Gastrocnemius medialis (tissue), 4 donors: ENCODE data around the gene GNB5. TPM values are rescaled to one million over a fixed set of nuclear protein-coding genes. Genes with fewer than 3 reads are reported as not detected.

Experiments used
- ATAC-seq, 2 donors: fragments of 150-250 bp; one replicate each; pipeline ENCODE4 v1.9.1; 2016
- DNase-seq, 2 donors: peaks; one replicate each; pipeline ENCODE4 v3.0.0-alpha.2; 2019
- H3K27ac ChIP-seq, 4 donors: fragments of 200-600 bp; sonication (generic); 1 replicate in 1 of 4; 2 replicates in 3 of 4; pipeline ENCODE4 v1.5.1; 2016 to 2018; ENCODE audit warnings: mild to moderate bottlenecking in 2 of 4, moderate library complexity in 1 of 4
- H3K27me3 ChIP-seq, 3 donors: fragments of 200-600 bp; sonication (generic) in 2 of 3; 1 replicate in 1 of 3; 2 replicates in 2 of 3; pipeline versions ENCODE4 v1.5.1 to v1.6.0; 2016 to 2019; ENCODE audit warnings: mild to moderate bottlenecking in 1 of 3, moderate library complexity in 1 of 3
- H3K36me3 ChIP-seq, 2 donors: fragments of 200-600 bp; sonication (generic) in 1 of 2; one replicate each; pipeline ENCODE4 v1.5.1; 2017 to 2018
- H3K4me1 ChIP-seq, 2 donors: fragments of 200-600 bp; sonication (generic) in 1 of 2; one replicate each; pipeline ENCODE4 v1.5.1; 2016 to 2017; ENCODE audit warnings: mild to moderate bottlenecking in 2 of 2
- H3K4me3 ChIP-seq, 4 donors: fragments of 200-600 bp; sonication (generic) in 3 of 4; 1 replicate in 1 of 4; 2 replicates in 3 of 4; pipeline ENCODE4 v1.5.1; 2016 to 2019; ENCODE audit warnings: mild to moderate bottlenecking in 2 of 4
- H3K9me3 ChIP-seq, 3 donors: fragments of 200-600 bp; sonication (generic) in 2 of 3; 1 replicate in 1 of 3; 2 replicates in 2 of 3; pipeline ENCODE4 v1.5.1; 2016 to 2019
- POLR2A ChIP-seq, 2 donors: fragments of 450-650 bp; IDR thresholded peaks; one replicate each; pipeline ENCODE4 v1.6.1; 2017; ENCODE audit warnings: antibody characterized with exemption in 2 of 2, mild to moderate bottlenecking in 2 of 2, moderate library complexity in 2 of 2
- in situ Hi-C, 4 donors: fragments of 200-750 bp; cut with MboI; loops; one replicate each; pipeline versions ENCODE4 v1.15.0 to v1.8.0; 2017; ENCODE audit warnings: low sequenced_read_pairs in 4 of 4
- intact Hi-C: fragments of 100-400 bp; cut with DNase I; formaldehyde crosslinking; loops from one replicate; pipeline ENCODE4 v1.15.1; 2023; ENCODE audit warnings: low total_unique reads
- total RNA-seq, 4 donors: library from RNA; depleted of rRNA; stranded (reverse); fragments of >200 nt; gene quantifications; one replicate each; pipeline versions ENCODE4 v1.1.0 to v1.2.3, GENCODE V29; 2016
- TF ChIP-seq, protein P1 (sequence below), 5 experiments: fragments of 450-650 bp in 3 of 5; fragments of 200-600 bp in 2 of 5; sonication (generic) in 2 of 5; IDR thresholded peaks in 4 of 5; conservative IDR thresholded peaks in 1 of 5; 1 replicate in 4 of 5; 2 replicates in 1 of 5; pipeline ENCODE4 v1.5.1; 2016 to 2019; ENCODE audit warnings: antibody characterized with exemption in 5 of 5, mild to moderate bottlenecking in 3 of 5, moderate library complexity in 3 of 5

Gene GNB5
- total RNA-seq, 4 donors from 2014 or later: 2.9 to 4.6 (median 3.6) TPM

DNA sequence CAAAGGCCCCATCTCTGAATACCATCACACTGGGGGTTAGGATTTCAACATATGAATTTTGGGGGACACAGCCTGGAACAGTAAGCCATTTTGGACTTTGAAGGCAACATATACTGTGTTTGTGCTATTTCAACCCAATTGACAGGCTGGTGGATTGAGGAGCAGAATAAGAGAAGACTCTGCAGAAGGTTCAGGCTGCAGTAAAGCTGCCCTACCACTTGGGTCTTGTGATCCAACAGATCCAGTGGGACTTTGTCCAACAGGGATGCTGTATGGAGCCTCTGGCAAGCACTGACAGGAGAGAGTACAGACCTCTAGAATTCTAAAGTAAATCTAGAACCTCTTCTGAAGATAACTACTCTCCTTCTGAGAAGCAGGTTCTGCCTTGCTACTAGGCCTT lies 77.5 kb downstream of the GNB5 start:
- Histone ChIP-seq H3K36me3 (no peaks in the 10 kb centered on the region), H3K27me3 (peaks cover 18 to 31% (median 22%) of the 10 kb centered on the region in 3 donors), H3K4me1 (no peaks in the 10 kb centered on the region), H3K9me3 (no peaks in the 10 kb centered on the region), H3K4me3 (no peak overlapping the region), H3K27ac (no peak overlapping the region)
- DNase-seq: no peak
- in situ Hi-C loops: no loop called here
- intact Hi-C loops: no loop called here
- no peak for ATAC-seq
- no peak for TF ChIP-seq POLR2A (IDR thresholded peaks at IDR 0.05)
- TF ChIP-seq, protein P1, sequence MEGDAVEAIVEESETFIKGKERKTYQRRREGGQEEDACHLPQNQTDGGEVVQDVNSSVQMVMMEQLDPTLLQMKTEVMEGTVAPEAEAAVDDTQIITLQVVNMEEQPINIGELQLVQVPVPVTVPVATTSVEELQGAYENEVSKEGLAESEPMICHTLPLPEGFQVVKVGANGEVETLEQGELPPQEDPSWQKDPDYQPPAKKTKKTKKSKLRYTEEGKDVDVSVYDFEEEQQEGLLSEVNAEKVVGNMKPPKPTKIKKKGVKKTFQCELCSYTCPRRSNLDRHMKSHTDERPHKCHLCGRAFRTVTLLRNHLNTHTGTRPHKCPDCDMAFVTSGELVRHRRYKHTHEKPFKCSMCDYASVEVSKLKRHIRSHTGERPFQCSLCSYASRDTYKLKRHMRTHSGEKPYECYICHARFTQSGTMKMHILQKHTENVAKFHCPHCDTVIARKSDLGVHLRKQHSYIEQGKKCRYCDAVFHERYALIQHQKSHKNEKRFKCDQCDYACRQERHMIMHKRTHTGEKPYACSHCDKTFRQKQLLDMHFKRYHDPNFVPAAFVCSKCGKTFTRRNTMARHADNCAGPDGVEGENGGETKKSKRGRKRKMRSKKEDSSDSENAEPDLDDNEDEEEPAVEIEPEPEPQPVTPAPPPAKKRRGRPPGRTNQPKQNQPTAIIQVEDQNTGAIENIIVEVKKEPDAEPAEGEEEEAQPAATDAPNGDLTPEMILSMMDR (IDR thresholded peaks at IDR 0.05 in 4 of 5, conservative IDR thresholded peaks at IDR 0.05 in 1 of 5): no peak

- intact Hi-C loops: no loop called here
- no peak overlapping the region for H3K4me3 ChIP-seq
- TF ChIP-seq POLR2A (IDR thresholded peaks at IDR 0.05): no peak
- TF ChIP-seq, protein P1 (IDR thresholded peaks at IDR 0.05 in 4 of 5, conservative IDR thresholded peaks at IDR 0.05 in 1 of 5): no peak
- H3K9me3 ChIP-seq: no peaks in the 10 kb centered on the region
- in situ Hi-C loops: no loop called here
- H3K4me1 ChIP-seq: no peaks in the 10 kb centered on the region
- no peaks in the 10 kb centered on the region for H3K36me3 ChIP-seq
- no peak overlapping the region for H3K27ac ChIP-seq
- ATAC-seq: no peak
- DNase-seq: no peak
- peaks cover 18 to 31% (median 22%) of the 10 kb centered on the region in 3 donors for H3K27me3 ChIP-seq
These were observed 78.0 kb downstream of the GNB5 start for GRCh38 chr15:52113235-52113634.

GRCh38 chr15:52112203-52112750 lies 78.9 kb downstream of the GNB5 start:
- Histone ChIP-seq H3K36me3 (no peaks in the 10 kb centered on the region), H3K27me3 (peaks cover 18 to 31% (median 22%) of the 10 kb centered on the region in 3 donors), H3K27ac (no peak overlapping the region), H3K4me1 (no peaks in the 10 kb centered on the region), H3K9me3 (no peaks in the 10 kb centered on the region), H3K4me3 (peak overlapping the region; percentile 5 to 30 (median 16))
- TF ChIP-seq, protein P1 (IDR thresholded peaks at IDR 0.05 in 4 of 5, conservative IDR thresholded peaks at IDR 0.05 in 1 of 5): no peak
- TF ChIP-seq POLR2A (IDR thresholded peaks at IDR 0.05): no peak
- DNase-seq (no peak), ATAC-seq (no peak)
- in situ Hi-C loops (no loop called here), intact Hi-C loops (no loop called here)

DNA sequence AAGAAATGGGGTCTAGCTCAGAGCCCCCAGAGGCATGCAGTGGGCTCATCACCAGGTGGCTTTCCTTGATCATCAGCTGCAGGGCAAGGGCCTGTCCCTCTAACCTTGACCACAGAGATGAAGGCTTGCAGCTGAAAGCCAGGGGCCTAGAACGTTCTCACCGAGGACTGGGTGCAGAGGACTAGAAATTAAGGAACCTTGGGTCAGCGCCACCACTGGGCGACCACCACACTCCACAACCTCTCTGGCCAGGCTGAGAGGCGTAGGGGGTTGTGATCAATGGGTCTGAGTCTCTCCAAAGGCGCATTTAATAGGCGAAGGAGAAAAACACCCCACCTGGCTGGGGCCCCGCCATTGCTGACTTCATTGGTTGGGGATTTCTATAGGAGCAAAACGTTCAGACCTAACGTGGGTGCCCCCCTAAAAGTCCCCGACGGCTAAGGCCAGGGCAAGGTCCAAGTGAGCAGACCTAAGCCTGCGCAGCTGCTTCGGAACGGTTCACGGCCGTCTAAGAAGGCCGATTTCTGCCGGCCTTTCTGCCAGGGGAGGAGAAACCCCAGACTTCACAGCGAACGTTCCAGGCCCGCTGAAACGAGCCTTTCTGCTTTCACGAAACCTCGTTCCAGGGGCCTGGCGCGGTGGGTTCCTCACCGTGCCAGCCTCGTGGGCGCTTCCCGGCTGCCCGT lies 79.5 kb downstream of the GNB5 start:
- H3K36me3 ChIP-seq: no peaks in the 10 kb centered on the region
- DNase-seq (no peak), ATAC-seq (no peak)
- TF ChIP-seq, protein P1 (IDR thresholded peaks at IDR 0.05 in 4 of 5, conservative IDR thresholded peaks at IDR 0.05 in 1 of 5): no peak
- TF ChIP-seq POLR2A (IDR thresholded peaks at IDR 0.05): no peak
- peaks cover 18 to 31% (median 22%) of the 10 kb centered on the region in 3 donors for H3K27me3 ChIP-seq
- H3K27ac ChIP-seq: no peak overlapping the region
- in situ Hi-C loops (no loop called here), intact Hi-C loops (no loop called here)
- peak overlapping the region in 2 of 4 donors; percentile 15 to 17 for H3K4me3 ChIP-seq
- no peaks in the 10 kb centered on the region for H3K4me1 ChIP-seq
- H3K9me3 ChIP-seq: no peaks in the 10 kb centered on the region
